GM23338 (cell line): ENCODE results near the gene XPNPEP2. TPM values are rescaled to one million over a fixed set of nuclear protein-coding genes. Genes with fewer than 3 reads are reported as not detected.

Source experiments
- ATAC-seq: fragments of 200-7000 bp; cut with Tn5 transposase; 3 replicates; pipeline ENCODE4 v1.9.1; 2020
- DNase-seq: peaks from one replicate; pipeline ENCODE4 v3.0.0-alpha.2; 2015; ENCODE audit warnings: low spot score
- H2AFZ ChIP-seq: fragments of 200-600 bp; sonication (generic); 2 replicates; pipeline ENCODE4 v1.8.0; 2016; ENCODE audit warnings: antibody characterized with exemption, mild to moderate bottlenecking, moderate library complexity
- H3F3A ChIP-seq: fragments of 200-600 bp; sonication (generic); replicated peaks from 2 replicates; pipeline ENCODE4 v1.8.0; 2017; ENCODE audit warnings: antibody characterized with exemption, mixed run types, low read depth
- H3K27ac ChIP-seq: fragments of 200-600 bp; sonication (generic); 2 replicates; pipeline ENCODE4 v1.6.1; 2016; ENCODE audit warnings: low read depth
- H3K27me3 ChIP-seq: fragments of 200-600 bp; sonication (generic); 2 replicates; pipeline ENCODE4 v1.8.0; 2016; ENCODE audit warnings: mild to moderate bottlenecking, mixed run types, moderate library complexity; ENCODE audit not compliant: insufficient read depth
- H3K36me3 ChIP-seq: fragments of 200-600 bp; sonication (generic); 2 replicates; pipeline ENCODE4 v1.8.0; 2016; ENCODE audit warnings: mild to moderate bottlenecking; ENCODE audit not compliant: insufficient read depth
- H3K4me1 ChIP-seq: fragments of 200-600 bp; sonication (generic); 2 replicates; pipeline ENCODE4 v1.8.0; 2016; ENCODE audit warnings: mild to moderate bottlenecking, moderate library complexity; ENCODE audit not compliant: insufficient read depth
- H3K4me2 ChIP-seq: fragments of 200-600 bp; sonication (generic); 2 replicates; pipeline ENCODE4 v1.7.1; 2017; ENCODE audit warnings: mixed run types
- H3K4me3 ChIP-seq: fragments of 200-600 bp; sonication (generic); 2 replicates; pipeline ENCODE4 v1.6.1; 2016; ENCODE audit warnings: mixed run types
- H3K79me2 ChIP-seq: fragments of 200-600 bp; sonication (generic); replicated peaks from 2 replicates; pipeline ENCODE4 v1.8.0; 2017; ENCODE audit warnings: mild to moderate bottlenecking; ENCODE audit not compliant: insufficient read depth
- H3K9me2 ChIP-seq: fragments of 200-600 bp; sonication (generic); 2 replicates; pipeline ENCODE4 v1.8.0; 2017; ENCODE audit not compliant: insufficient read depth
- H4K20me1 ChIP-seq: fragments of 200-600 bp; sonication (generic); replicated peaks from 2 replicates; pipeline ENCODE4 v1.8.0; 2017; ENCODE audit warnings: mild to moderate bottlenecking; ENCODE audit not compliant: insufficient read depth
- H3K27ac Mint-ChIP-seq: 2 replicates; pipeline ENCODE4 v1.8.0; 2020; ENCODE audit warnings: inconsistent platforms, mild to moderate bottlenecking, moderate library complexity, mixed read lengths
- H3K27me3 Mint-ChIP-seq: 3 replicates; pipeline ENCODE4 v1.8.0; 2022; ENCODE audit warnings: low read depth, mild to moderate bottlenecking, moderate library complexity, mixed read lengths, inconsistent platforms; ENCODE audit not compliant: insufficient read depth, poor library complexity
- H3K36me3 Mint-ChIP-seq: 3 replicates; pipeline ENCODE4 v1.8.0; 2021; ENCODE audit warnings: low read depth, mild to moderate bottlenecking, inconsistent platforms, moderate library complexity, mixed read lengths
- H3K4me1 Mint-ChIP-seq: 3 replicates; pipeline ENCODE4 v1.8.0; 2020; ENCODE audit warnings: mild to moderate bottlenecking, inconsistent platforms, mixed read lengths
- H3K4me3 Mint-ChIP-seq: 3 replicates; pipeline ENCODE4 v1.8.0; 2021; ENCODE audit warnings: moderate library complexity, mild to moderate bottlenecking, inconsistent platforms, mixed read lengths
- H3K9me3 Mint-ChIP-seq: 3 replicates; pipeline ENCODE4 v1.8.0; 2020; ENCODE audit warnings: moderate library complexity, mild to moderate bottlenecking, inconsistent platforms, mixed read lengths
- CTCF ChIP-seq, 2 experiments: fragments of 200-600 bp in 1 of 2; sonication (generic) in 1 of 2; conservative IDR thresholded peaks; 2 replicates each; pipeline versions ENCODE4 v1.5.1 to v1.6.1; 2016 to 2017; ENCODE audit warnings: antibody characterized with exemption in 2 of 2, low read depth in 2 of 2, mild to moderate bottlenecking in 2 of 2, moderate library complexity in 1 of 2
- EZH2phosphoT487 ChIP-seq: fragments of 200-600 bp; sonication (generic); IDR thresholded peaks from one replicate; pipeline ENCODE4 v1.8.1; 2018; ENCODE audit warnings: antibody characterized with exemption; ENCODE audit not compliant: unreplicated experiment
- REST ChIP-seq: IDR thresholded peaks from one replicate; pipeline ENCODE4 v1.6.1; 2018; ENCODE audit warnings: antibody characterized with exemption; ENCODE audit not compliant: unreplicated experiment
- STAT1 ChIP-seq: IDR thresholded peaks from one replicate; pipeline ENCODE4 v1.6.1; 2016; ENCODE audit warnings: antibody characterized with exemption; ENCODE audit not compliant: unreplicated experiment
- ZNF114 ChIP-seq: fragments of 250-450 bp; sonication (Bioruptor Pico); IDR thresholded peaks from 2 replicates; pipeline ENCODE4 v1.5.0; 2020; ENCODE audit warnings: mild to moderate bottlenecking, moderate library complexity
- ZNF331 ChIP-seq: fragments of 250-450 bp; sonication (Bioruptor Pico); IDR thresholded peaks from 2 replicates; pipeline ENCODE4 v1.5.0; 2020; ENCODE audit warnings: low read depth, mild to moderate bottlenecking, moderate library complexity
- ZNF462 ChIP-seq: fragments of 250-450 bp; sonication (Bioruptor Pico); IDR thresholded peaks from 2 replicates; pipeline ENCODE4 v1.5.0; 2020; ENCODE audit warnings: mild to moderate bottlenecking, moderate library complexity
- polyA plus RNA-seq: library from polyadenylated mRNA; unstranded; fragments of >200 nt; fragmentation: Nextera tagmentation; extraction: Ambion mirVana; gene quantifications from 2 replicates; pipeline ENCODE4 v1.2.1, GENCODE V29; 2016
- total RNA-seq: library from RNA; depleted of rRNA; stranded (reverse); fragments of >200 nt; shearing (Covaris generic); gene quantifications from 2 replicates; pipeline ENCODE4 v1.2.3, GENCODE V29; 2014

The XPNPEP2 gene
- total and polyA plus RNA-seq, 2 experiments from 2014 or later = not detected

GRCh38 chrX:129720741-129721140 is 18.0 kb upstream of the XPNPEP2 start:
- H3K4me2 ChIP-seq = no peak overlapping the region
- no peak for DNase-seq
- no peak overlapping the region for H3K4me3 ChIP-seq
- Mint-ChIP-seq H3K9me3 (no peaks in the 10 kb centered on the region; the same call in 2 of the 3 replicates), H3K36me3 (no peaks in the 10 kb centered on the region), H3K4me1 (peaks cover 36% of the 10 kb centered on the region), H3K4me3 (no peak overlapping the region), H3K27ac (no peak overlapping the region), H3K27me3 (peaks cover 2% of the 10 kb centered on the region)
- no peaks in the 10 kb centered on the region for H3K9me2 ChIP-seq
- no peaks in the 10 kb centered on the region for H3F3A ChIP-seq
- H3K36me3 ChIP-seq = no peaks in the 10 kb centered on the region
- no peaks in the 10 kb centered on the region for H3K27me3 ChIP-seq
- H3K27ac ChIP-seq = no peak overlapping the region
- ATAC-seq = no peak
- no peaks in the 10 kb centered on the region for H4K20me1 ChIP-seq
- peaks cover 6% of the 10 kb centered on the region; the same call in 1 of the 2 replicates for H3K4me1 ChIP-seq
- H3K79me2 ChIP-seq = no peaks in the 10 kb centered on the region
- no peak for TF ChIP-seq STAT1
- no peak for TF ChIP-seq ZNF114
- TF ChIP-seq REST = no peak
- H2AFZ ChIP-seq = no peak overlapping the region

- no peak overlapping the region for H3K27ac Mint-ChIP-seq
- no peak overlapping the region for H3K4me2 ChIP-seq
- H3K27ac ChIP-seq = no peak overlapping the region
- H3K9me2 ChIP-seq = no peaks in the 10 kb centered on the region
- H3K79me2 ChIP-seq = no peaks in the 10 kb centered on the region
- H4K20me1 ChIP-seq = no peaks in the 10 kb centered on the region
- H3K4me1 ChIP-seq = peaks cover 6% of the 10 kb centered on the region; the same call in 1 of the 2 replicates
- no peaks in the 10 kb centered on the region for H3K36me3 Mint-ChIP-seq
- no peaks in the 10 kb centered on the region for H3K36me3 ChIP-seq
- no peak for DNase-seq
- no peaks in the 10 kb centered on the region; the same call in 2 of the 3 replicates for H3K9me3 Mint-ChIP-seq
- no peak overlapping the region for H3K4me3 Mint-ChIP-seq
- H3K27me3 Mint-ChIP-seq = peaks cover 4% of the 10 kb centered on the region
- ATAC-seq = no peak
- no peak overlapping the region for H3K4me3 ChIP-seq
- no peaks in the 10 kb centered on the region for H3F3A ChIP-seq
- peaks cover 36% of the 10 kb centered on the region for H3K4me1 Mint-ChIP-seq
- H2AFZ ChIP-seq = no peak overlapping the region
- H3K27me3 ChIP-seq = no peaks in the 10 kb centered on the region
- TF ChIP-seq ZNF331 (CRISPR knock-in tag) (no peak), STAT1 (no peak), CTCF (conservative IDR thresholded peaks at IDR 0.05; ENCODE audit: low read depth in 2 of 2) (no peak), ZNF462 (CRISPR knock-in tag) (no peak), EZH2phosphoT487 (no peak)
These were observed 17.4 kb upstream of the XPNPEP2 start for GRCh38 chrX:129721414-129721813.
